Epithelial cell of proximal tubule (primary cell): ENCODE data around the gene MCF2L2. TPM values are rescaled to one million over a fixed set of nuclear protein-coding genes. Genes with fewer than 3 reads are reported as not detected.

Experiments
- DNase-seq: peaks from one replicate; pipeline ENCODE4 v3.0.0-alpha.2; 2011; ENCODE audit warnings: low read depth
- H3K4me3 ChIP-seq: 2 replicates; pipeline ENCODE4 v1.5.1; 2011; ENCODE audit warnings: low read depth, mild to moderate bottlenecking, low read length
- CTCF ChIP-seq: conservative IDR thresholded peaks from 2 replicates; pipeline ENCODE4 v1.5.1; 2012; ENCODE audit warnings: low read depth, mild to moderate bottlenecking, low read length
- total RNA-seq: library from RNA; depleted of rRNA; stranded (reverse); fragments of >200 nt; gene quantifications from 2 replicates; pipeline ENCODE4 v1.2.3, GENCODE V29; 2015

The MCF2L2 gene
- total RNA-seq, 1 donor from 2014 or later = 0.58 TPM

GRCh38 chr3:183410759-183411158 is 17.7 kb downstream of the MCF2L2 start:
- no peak for DNase-seq
- no peak for TF ChIP-seq CTCF
- no peak overlapping the region for H3K4me3 ChIP-seq

- no peak for TF ChIP-seq CTCF
- H3K4me3 ChIP-seq = no peak overlapping the region
- DNase-seq = no peak
Measured at GRCh38 chr3:183410280-183410679, 18.1 kb downstream of the MCF2L2 start.

GRCh38 chr3:183409219-183409618 is 19.2 kb downstream of the MCF2L2 start:
- TF ChIP-seq CTCF = no peak
- no peak overlapping the region for H3K4me3 ChIP-seq
- DNase-seq = no peak

GRCh38 chr3:183401678-183402077 is 26.7 kb downstream of the MCF2L2 start:
- DNase-seq = no peak
- no peak for TF ChIP-seq CTCF
- H3K4me3 ChIP-seq = no peak overlapping the region

- no peak for TF ChIP-seq CTCF
- no peak for DNase-seq
- H3K4me3 ChIP-seq = no peak overlapping the region
Measured at GRCh38 chr3:183400352-183400751, 28.1 kb downstream of the MCF2L2 start.

GRCh38 chr3:183396662-183397391 is 31.6 kb downstream of the MCF2L2 start:
- no peak for TF ChIP-seq CTCF
- DNase-seq = no peak
- no peak overlapping the region for H3K4me3 ChIP-seq

GRCh38 chr3:183394150-183394549 is 34.3 kb downstream of the MCF2L2 start:
- peak; percentile 42 for DNase-seq
- TF ChIP-seq CTCF = no peak
- no peak overlapping the region for H3K4me3 ChIP-seq
